Breast epithelium (tissue), 3 donors: ENCODE data around the gene SHISA5.

Experiments
- CTCF ChIP-seq, 3 donors: fragments of 450-650 bp; IDR thresholded peaks; one replicate each; pipeline ENCODE4 v1.5.1; 2016 to 2017; ENCODE audit warnings: antibody characterized with exemption in 3 of 3, mild to moderate bottlenecking in 3 of 3, moderate library complexity in 3 of 3
- POLR2AphosphoS5 ChIP-seq, 3 donors: sonication (generic); formaldehyde crosslinking; IDR thresholded peaks; one replicate each; pipeline ENCODE4 v1.6.1; 2017; ENCODE audit warnings: antibody characterized with exemption in 3 of 3

GRCh38 chr3:48426401-48426909, 77.5 kb downstream of the SHISA5 start:
- no peak for TF ChIP-seq CTCF (IDR thresholded peaks at IDR 0.05)
- TF ChIP-seq POLR2AphosphoS5 (IDR thresholded peaks at IDR 0.05) = no peak
